Gastrocnemius medialis (tissue), 4 donors: Measurements from ENCODE around the gene MPRIP.

Experiments
- POLR2A ChIP-seq, 2 donors: fragments of 450-650 bp; IDR thresholded peaks; one replicate each; pipeline ENCODE4 v1.6.1; 2017; ENCODE audit warnings: antibody characterized with exemption in 2 of 2, mild to moderate bottlenecking in 2 of 2, moderate library complexity in 2 of 2
- TF ChIP-seq, protein P1 (sequence below), 5 experiments: fragments of 450-650 bp in 3 of 5; fragments of 200-600 bp in 2 of 5; sonication (generic) in 2 of 5; IDR thresholded peaks in 4 of 5; conservative IDR thresholded peaks in 1 of 5; 1 replicate in 4 of 5; 2 replicates in 1 of 5; pipeline ENCODE4 v1.5.1; 2016 to 2019; ENCODE audit warnings: antibody characterized with exemption in 5 of 5, mild to moderate bottlenecking in 3 of 5, moderate library complexity in 3 of 5

DNA sequence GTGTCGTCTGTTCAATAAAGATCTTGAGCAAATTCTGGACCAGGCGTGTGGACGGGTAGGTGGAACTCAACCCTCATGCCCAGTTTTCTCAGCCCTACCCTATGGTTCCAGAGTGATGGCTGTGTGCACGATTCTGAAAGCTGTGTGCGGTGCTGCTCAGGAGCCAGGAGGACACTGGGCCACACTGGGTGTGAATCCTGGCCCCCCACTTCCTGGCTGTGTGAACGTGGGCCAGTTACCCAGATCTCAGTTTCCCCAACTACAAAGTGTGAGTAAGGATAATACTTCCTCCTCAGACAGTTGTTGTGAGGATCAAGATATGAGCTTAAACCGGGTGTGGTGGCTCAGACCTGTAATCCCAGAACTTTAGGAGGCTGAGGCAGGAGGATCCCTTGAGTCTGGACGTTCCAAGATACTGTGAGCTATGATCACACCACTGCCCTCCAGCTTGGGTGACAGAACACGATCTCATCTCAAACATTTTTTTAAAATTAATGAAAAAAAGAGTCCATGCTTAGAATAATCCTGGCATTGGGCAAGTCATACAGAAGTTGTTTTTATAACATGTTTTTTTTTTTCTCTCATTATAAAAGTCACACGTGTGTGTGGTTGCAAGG, 14.7 kb upstream of the MPRIP start:
- TF ChIP-seq, protein P1, sequence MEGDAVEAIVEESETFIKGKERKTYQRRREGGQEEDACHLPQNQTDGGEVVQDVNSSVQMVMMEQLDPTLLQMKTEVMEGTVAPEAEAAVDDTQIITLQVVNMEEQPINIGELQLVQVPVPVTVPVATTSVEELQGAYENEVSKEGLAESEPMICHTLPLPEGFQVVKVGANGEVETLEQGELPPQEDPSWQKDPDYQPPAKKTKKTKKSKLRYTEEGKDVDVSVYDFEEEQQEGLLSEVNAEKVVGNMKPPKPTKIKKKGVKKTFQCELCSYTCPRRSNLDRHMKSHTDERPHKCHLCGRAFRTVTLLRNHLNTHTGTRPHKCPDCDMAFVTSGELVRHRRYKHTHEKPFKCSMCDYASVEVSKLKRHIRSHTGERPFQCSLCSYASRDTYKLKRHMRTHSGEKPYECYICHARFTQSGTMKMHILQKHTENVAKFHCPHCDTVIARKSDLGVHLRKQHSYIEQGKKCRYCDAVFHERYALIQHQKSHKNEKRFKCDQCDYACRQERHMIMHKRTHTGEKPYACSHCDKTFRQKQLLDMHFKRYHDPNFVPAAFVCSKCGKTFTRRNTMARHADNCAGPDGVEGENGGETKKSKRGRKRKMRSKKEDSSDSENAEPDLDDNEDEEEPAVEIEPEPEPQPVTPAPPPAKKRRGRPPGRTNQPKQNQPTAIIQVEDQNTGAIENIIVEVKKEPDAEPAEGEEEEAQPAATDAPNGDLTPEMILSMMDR (IDR thresholded peaks at IDR 0.05 in 4 of 5, conservative IDR thresholded peaks at IDR 0.05 in 1 of 5), result no peak
- TF ChIP-seq POLR2A (IDR thresholded peaks at IDR 0.05), result no peak
